Skin epidermis (tissue), 12 donors: Measurements from ENCODE around the gene SH2D5.
A peak's percentile ranks its signal among the peaks of the same experiment; 100 is the strongest.

Source experiments
- H3K27ac ChIP-seq, 21 experiments: fragments of 200-600 bp; sonication (generic) in 11 of 21; one replicate each; pipeline ENCODE4 v1.5.0; 2020; ENCODE audit warnings: mild to moderate bottlenecking in 3 of 21, inconsistent platforms in 2 of 21, moderate library complexity in 2 of 21
- H3K4me3 ChIP-seq, 7 experiments: fragments of 200-600 bp; sonication (generic) in 2 of 7; one replicate each; pipeline ENCODE4 v1.5.0; 2020; ENCODE audit warnings: inconsistent platforms in 2 of 7, mild to moderate bottlenecking in 2 of 7, moderate library complexity in 1 of 7

SH2D5 gene

DNA sequence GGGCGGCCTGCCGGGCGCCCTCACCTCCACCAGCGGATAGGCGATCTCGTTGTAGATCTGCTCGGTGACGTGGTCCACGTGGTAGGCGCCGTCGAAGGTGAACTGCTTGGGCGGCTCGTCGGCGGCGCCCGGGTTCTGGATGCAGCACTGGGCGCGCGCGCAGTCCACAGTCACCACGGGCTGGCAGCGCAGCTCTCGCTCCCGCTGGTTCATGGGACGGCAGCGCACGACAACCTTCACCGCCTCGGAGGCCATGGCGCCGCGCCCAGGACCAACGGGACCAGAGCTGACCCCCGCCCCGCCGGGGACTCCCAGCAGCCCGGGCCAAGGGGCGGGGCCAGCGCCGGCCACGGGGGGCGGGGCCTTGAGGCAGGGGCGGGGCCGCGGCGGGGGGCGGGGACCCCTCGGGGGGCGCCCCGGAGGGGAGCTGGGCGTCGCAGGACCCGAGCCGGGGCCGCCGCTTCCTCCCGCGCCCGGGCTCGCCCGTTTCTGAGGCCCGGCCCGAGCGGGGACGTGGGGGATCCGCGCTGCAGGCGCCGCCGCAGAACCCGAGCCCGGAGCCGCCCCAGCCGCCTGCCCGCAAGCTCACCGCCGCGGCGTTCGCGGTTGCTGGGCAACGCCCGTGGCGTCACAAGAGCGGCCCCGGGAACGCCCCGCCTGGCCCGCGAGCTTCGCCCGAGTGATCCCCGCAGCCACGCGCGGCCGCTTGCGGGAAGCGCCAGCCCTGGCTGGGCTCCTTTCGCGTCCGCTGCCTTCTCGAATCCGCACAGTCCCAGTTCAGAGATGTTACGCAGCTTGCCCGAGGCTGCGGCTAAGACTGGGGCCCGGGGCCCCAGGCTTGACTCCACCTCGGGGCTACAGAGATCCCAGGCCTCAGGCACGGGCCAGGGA lies 14.8 kb downstream of the SH2D5 start, which contains the start of gene KIF17:
KIF17 (minus strand) TSS at position 556 of the 891 bp plus-strand sequence; CDS start at position 255, 301 bp downstream.
- Histone ChIP-seq H3K4me3 (peak within 1 kb of the TSS; percentile 16 to 40 (median 27)), H3K27ac (peak within 1 kb of the TSS in 3 of 21 experiments; percentile 39 to 41 (median 39))

DNA sequence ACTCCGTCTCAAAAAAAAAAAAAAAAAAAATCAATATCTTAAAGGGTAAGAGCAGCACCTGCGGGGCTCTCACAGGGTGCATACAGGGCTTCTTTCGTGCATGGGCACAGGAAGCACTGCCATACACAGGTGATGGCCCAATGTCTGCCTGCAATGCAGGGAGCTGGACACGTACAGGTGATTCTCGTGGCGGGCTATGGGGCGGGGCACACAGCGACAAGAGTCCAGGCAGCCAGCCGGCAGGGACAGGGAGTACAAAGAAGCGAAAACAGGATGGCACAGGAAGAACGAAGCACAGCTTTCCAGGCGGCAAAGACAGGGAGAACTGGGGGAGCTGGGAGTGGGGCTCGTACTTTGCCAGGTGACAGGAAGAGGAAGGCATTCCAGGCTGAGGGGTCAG lies 16.3 kb downstream of the SH2D5 start:
- H3K27ac ChIP-seq, result no peak overlapping the region

DNA sequence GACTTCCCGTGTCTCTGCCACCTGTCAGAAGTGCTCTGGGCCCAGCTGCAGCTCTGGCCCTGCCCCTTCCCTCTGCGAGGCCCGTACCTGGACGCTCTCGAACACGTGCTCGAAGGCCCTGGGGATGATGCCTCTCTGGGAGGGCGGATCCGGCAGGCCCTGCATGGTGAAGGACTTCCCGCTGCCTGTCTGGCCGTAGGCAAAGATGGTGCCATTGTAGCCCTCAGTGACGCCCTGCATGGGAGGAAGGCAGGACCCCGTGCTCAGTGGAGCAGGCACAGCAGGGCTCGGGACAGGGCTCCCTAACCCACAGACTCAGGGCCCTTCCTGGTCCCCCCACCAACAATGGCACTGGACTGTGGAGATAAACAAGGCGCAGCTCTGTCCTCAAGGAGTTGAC lies 17.1 kb downstream of the SH2D5 start:
- no peak overlapping the region for H3K27ac ChIP-seq
- H3K4me3 ChIP-seq, result no peak overlapping the region

More for the DNA sequence above, 16.3 kb downstream of the SH2D5 start:
- no peak overlapping the region for H3K4me3 ChIP-seq

DNA sequence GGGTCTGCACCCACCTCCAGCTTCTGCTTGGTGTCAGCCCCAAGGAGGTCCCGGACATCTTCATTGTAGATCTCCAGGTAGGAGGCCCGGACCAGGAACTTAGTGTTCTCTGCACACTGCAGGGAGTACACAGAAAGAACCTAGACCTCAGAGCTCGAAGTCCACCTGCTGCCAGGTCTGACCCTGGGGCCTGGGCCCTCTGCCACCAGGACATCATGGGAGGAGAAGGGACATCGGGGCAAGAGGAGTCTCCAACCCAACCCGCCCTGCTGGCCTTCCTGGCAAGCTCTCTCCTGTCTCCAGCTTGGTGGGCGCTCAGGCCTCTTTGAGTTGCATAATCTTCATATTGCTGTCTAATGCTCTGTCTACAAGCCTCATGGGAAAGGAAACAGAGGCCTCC lies 19.1 kb downstream of the SH2D5 start:
- Histone ChIP-seq H3K4me3 (no peak overlapping the region), H3K27ac (no peak overlapping the region)

- Histone ChIP-seq H3K4me3 (no peak overlapping the region), H3K27ac (no peak overlapping the region)
Observed at GRCh38 chr1:20712215-20712577, 20.3 kb downstream of the SH2D5 start.

DNA sequence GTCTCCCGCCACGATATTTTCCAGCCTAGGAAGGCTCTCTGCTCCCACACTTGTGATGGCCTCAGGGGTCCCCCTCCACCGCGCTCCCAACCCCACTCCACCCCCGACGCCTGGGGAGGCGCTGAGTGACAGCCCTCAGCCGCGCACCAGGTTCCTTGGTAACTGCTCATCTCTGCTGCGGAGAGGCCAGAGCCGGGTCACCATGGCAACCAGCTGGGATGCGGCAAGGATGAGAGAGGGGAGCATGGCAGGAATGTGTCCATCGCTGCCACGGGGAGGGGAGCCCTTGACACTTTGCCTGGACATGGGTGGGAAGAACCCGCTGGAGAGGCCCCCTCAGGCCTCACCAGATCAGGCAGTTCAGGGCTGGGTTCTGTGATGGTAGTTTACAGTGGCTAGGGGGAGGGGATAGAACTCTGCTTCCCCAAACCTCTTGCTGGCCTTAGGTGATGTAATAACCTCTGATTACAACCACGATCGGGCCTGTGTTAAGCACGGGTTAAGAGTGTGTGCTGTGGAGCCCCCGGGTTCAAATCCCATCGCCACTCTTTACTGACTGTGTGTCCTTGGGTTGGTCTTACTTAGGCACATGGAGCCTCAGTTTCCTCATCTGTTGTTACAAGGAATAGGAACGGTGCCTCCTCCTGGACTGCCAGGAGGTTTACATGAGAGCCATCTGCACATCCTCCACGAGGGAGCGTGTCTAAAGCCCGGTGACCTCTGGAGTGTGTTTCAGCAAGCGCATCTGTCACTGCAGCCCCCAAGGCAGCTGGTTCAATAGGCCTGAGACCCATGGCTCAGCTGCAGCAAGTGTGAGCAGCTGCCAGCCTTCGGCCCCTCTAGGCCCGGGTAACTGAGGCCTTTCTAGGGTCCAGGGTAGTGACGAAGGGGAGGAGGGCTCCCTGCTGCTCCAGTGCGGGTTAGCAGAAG lies 21.0 kb downstream of the SH2D5 start:
- no peak overlapping the region for H3K27ac ChIP-seq
- H3K4me3 ChIP-seq, result no peak overlapping the region

DNA sequence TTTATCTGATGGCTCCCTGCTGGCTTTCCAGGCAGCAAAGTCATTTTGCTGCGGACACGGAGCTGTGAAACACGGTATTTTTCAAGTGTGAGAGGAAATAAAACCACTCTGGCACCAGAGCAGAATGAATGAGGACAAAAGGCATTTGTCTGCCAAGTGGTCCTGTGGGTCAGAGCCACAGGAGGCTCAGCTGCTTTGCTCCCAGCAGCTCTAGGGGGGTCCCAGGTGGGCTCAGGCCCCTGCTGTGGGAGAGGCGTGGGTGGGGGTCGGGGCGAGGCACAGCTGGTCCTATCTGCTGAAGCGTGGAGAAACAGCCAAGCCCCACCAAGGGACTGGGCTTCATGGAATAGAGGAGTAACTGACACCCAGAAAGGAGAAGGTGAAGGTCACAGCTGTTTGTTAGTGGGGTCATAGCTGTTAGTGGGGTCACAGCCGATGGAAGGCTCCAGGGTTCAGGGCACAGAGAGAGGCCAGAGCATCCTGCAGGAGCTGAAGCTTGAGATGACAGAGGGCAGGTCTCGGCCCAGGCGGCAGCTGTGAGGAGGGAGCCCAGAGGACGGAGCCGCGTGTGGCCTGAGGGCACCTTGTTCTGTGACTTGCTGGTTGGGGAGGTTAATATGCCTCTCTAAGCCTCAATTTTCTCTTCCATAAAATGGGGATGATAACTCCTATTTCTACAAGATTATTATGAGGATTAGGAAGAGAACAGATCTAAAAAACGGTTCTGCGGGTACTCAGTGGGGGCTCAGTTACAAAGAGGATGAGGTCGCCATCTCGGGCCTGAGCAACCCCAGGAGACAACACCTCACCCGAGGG lies 21.8 kb downstream of the SH2D5 start:
- Histone ChIP-seq H3K27ac (no peak overlapping the region), H3K4me3 (no peak overlapping the region)

- Histone ChIP-seq H3K4me3 (no peak overlapping the region), H3K27ac (no peak overlapping the region)
Observed at GRCh38 chr1:20709868-20710267, 22.6 kb downstream of the SH2D5 start.

DNA sequence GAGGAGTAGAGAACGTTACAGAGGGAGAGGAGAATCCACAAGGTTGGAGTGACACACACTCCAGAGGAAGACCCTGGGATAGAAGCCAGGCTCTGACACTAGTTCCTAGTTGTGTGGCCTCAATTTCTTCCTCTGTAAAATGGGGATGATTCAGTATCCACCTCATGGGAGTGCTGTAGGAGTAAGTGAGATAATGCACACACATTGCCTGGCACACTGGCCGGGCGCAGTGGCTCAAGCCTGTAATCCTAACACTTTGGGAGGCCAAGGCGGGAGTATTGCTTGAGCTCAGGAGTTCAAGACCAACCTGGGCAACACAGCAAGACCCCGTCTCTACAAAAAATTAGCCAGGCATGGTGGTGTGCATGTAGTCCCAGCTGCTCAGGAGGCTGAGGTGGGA lies 23.6 kb downstream of the SH2D5 start:
- H3K27ac ChIP-seq, result no peak overlapping the region
- no peak overlapping the region for H3K4me3 ChIP-seq

DNA sequence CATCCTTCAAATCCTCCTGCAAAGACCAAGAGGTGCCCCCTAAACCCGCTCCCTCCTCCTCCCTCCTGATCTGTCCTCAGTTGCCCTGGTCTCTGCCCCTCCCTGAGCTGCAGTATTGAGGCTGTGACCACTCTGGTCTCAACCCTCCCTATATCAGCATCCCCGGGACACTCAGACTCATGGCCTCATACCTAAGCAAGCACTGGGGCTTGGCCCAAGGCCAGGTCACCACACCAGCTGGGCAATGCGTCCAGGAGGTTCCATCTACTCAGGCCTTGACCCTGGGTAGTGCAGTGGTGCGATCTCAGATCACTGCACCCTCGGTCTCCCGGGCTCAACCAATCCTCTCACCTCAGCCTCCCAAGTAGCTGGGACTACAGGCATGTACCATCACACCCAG lies 24.4 kb downstream of the SH2D5 start:
- H3K27ac ChIP-seq, result no peak overlapping the region
- H3K4me3 ChIP-seq, result no peak overlapping the region

DNA sequence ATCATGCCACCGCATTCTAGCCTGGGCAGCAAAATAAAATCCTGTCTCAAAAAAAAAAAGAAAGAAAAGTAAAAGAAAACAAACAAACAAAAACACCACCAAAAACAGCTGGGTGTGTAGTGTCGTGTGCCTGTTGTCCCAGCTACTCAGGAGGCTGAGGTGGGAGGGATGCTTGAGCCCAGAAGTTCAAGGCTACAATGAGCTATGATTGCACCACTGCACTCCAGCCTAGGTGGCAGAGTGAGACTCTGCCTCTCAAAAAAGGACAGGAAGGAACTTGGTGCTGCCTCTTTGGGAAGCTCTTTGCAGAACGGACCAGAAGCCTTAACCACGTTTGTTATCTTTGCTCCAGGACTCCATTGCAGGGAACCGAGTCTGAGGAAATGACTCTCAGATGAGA lies 25.7 kb downstream of the SH2D5 start:
- Histone ChIP-seq H3K4me3 (no peak overlapping the region), H3K27ac (no peak overlapping the region)

DNA sequence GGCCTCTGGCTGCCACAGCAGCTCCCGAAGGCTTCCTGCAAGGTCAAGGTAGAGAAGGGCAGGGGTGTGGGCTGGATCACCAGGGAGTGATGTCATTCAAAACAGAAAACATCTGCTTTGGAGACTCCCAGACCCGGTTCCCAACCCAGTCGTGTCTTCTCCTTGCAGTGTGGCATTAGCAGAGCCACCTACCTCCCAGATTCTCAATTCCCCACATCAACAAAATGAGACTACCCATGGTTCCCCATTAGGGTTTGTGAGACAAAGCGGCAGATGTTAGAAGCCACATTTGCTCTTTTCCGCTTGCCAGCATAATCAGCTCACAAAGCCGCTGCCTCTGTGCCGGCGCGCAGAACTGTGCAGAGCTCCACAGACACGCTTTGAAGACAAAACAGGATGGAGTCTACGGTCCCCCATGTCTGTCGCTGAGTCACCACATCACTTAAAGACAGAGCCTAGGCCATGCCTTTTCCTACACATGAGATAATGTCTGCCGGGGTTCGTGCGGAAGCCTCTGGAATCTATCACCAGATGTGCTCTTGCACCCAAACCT lies 27.2 kb downstream of the SH2D5 start:
- no peak overlapping the region for H3K4me3 ChIP-seq
- H3K27ac ChIP-seq, result no peak overlapping the region

- H3K27ac ChIP-seq, result no peak overlapping the region
Observed at GRCh38 chr1:20704390-20705202, 27.9 kb downstream of the SH2D5 start.

DNA sequence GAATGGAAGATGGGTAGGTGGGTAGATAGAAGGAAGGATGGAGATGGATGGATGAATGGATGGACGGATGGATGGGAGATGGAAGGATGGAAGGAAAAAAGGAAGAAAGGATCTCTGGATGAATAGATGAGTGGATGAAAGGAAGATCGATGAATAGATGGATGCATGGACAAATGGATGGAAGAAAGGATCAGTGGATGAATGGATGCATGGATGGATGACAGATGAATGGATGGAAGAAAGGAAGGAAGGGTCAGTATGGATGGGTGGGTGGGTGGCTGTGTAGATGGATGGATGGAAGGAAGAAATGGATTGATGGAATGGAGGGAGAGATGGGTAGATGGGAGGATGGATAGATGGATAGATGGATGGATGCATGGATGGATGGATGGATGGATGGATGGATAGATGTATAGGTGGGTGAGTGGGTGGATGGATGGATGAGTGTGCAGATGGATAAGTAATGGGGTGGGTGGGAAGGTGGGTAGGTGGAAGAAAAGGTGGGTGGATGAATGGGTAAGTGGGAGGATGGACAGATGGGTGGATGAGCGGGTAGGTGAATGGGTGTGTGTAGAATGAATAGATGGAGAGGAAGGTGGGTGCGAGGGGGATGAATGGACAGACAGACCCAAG lies 29.3 kb downstream of the SH2D5 start:
- Histone ChIP-seq H3K27ac (no peak overlapping the region), H3K4me3 (no peak overlapping the region)

More at GRCh38 chr1:20704390-20705202, 27.9 kb downstream of the SH2D5 start:
- no peak overlapping the region for H3K4me3 ChIP-seq

- Histone ChIP-seq H3K27ac (no peak overlapping the region), H3K4me3 (no peak overlapping the region)
Observed at GRCh38 chr1:20702416-20702815, 30.1 kb downstream of the SH2D5 start.

DNA sequence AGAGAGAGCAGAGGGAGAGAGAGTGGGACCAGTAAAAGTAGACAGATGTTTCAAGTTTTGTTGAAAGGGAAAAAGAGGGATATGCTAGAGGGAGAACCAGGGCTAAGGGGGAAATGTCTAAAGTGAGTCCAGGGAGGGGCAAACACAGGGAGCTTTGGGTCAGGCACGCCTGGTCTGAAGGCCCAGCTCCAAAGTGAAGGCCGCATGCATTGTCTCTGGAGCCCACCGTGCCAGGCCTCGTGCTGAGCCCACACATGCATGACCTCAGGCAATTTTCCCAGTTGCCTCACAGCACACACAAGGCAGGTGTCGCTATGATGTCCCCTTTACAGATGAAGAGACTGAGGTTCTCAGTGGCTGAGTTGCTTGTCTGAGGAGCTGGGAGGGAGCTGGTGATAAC lies 30.7 kb downstream of the SH2D5 start:
- no peak overlapping the region for H3K27ac ChIP-seq
- H3K4me3 ChIP-seq, result no peak overlapping the region

GRCh38 chr1:20701446-20701845 lies 31.1 kb downstream of the SH2D5 start:
- no peak overlapping the region for H3K4me3 ChIP-seq

GRCh38 chr1:20700636-20701215 lies 31.8 kb downstream of the SH2D5 start:
- H3K27ac ChIP-seq, result no peak overlapping the region
- H3K4me3 ChIP-seq, result no peak overlapping the region

More at GRCh38 chr1:20701446-20701845, 31.1 kb downstream of the SH2D5 start:
- H3K27ac ChIP-seq, result no peak overlapping the region
